HG03558 (cell line): Measurements from ENCODE around the gene CPN2.

Experiments
- ATAC-seq: cut with Tn5 transposase; IDR thresholded peaks from one replicate; pipeline ENCODE4 v1.9.1; 2021; ENCODE audit warnings: moderate number of reproducible peaks; ENCODE audit not compliant: unreplicated experiment; ENCODE audit errors: extremely low read depth

Gene CPN2

GRCh38 chr3:194316918-194317317, 34.2 kb downstream of the CPN2 start:
- ATAC-seq = no peak

- no peak for ATAC-seq
These were observed 35.2 kb downstream of the CPN2 start for GRCh38 chr3:194315965-194316361.

- ATAC-seq = peak; percentile 87
These were observed 35.8 kb downstream of the CPN2 start for GRCh38 chr3:194315088-194315964.

- ATAC-seq = no peak
These were observed 36.6 kb downstream of the CPN2 start for GRCh38 chr3:194314388-194315068.

- ATAC-seq = no peak
These were observed 37.4 kb downstream of the CPN2 start for GRCh38 chr3:194313560-194314387.

- ATAC-seq = no peak
These were observed 38.3 kb downstream of the CPN2 start for GRCh38 chr3:194312743-194313281.

- no peak for ATAC-seq
These were observed 38.9 kb downstream of the CPN2 start for GRCh38 chr3:194312186-194312742.

- no peak for ATAC-seq
These were observed 40.1 kb downstream of the CPN2 start for GRCh38 chr3:194311000-194311399.

- ATAC-seq = no peak
These were observed 40.9 kb downstream of the CPN2 start for GRCh38 chr3:194310060-194310835.

GRCh38 chr3:194308601-194309449, 42.3 kb downstream of the CPN2 start:
- no peak for ATAC-seq

- no peak for ATAC-seq
These were observed 43.3 kb downstream of the CPN2 start for GRCh38 chr3:194307849-194308248.

GRCh38 chr3:194306771-194307640, 44.1 kb downstream of the CPN2 start:
- peak; percentile 29 for ATAC-seq

- no peak for ATAC-seq
These were observed 44.9 kb downstream of the CPN2 start for GRCh38 chr3:194306109-194306686.

- ATAC-seq = no peak
These were observed 45.6 kb downstream of the CPN2 start for GRCh38 chr3:194305356-194306108.

GRCh38 chr3:194304186-194304917, 46.8 kb downstream of the CPN2 start:
- ATAC-seq = no peak

- ATAC-seq = no peak
These were observed 47.4 kb downstream of the CPN2 start for GRCh38 chr3:194303749-194304148.
